Neural crest cell (in vitro differentiated cells): ENCODE data around the gene DHRS3. TPM values are rescaled to one million over a fixed set of nuclear protein-coding genes. Genes with fewer than 3 reads are reported as not detected.

Experiments
- DNase-seq: peaks from one replicate; pipeline ENCODE4 v3.0.0; 2021; ENCODE audit warnings: low read depth, mixed read lengths, low spot score
- H3K27ac Mint-ChIP-seq: one replicate; pipeline ENCODE4 v1.8.0; 2021; ENCODE audit warnings: mild to moderate bottlenecking, mixed read lengths; ENCODE audit not compliant: unreplicated experiment
- H3K27me3 Mint-ChIP-seq: 2 replicates; pipeline ENCODE4 v1.8.0; 2021; ENCODE audit warnings: low read depth, mild to moderate bottlenecking, mixed read lengths
- H3K36me3 Mint-ChIP-seq: 2 replicates; pipeline ENCODE4 v1.8.0; 2021; ENCODE audit warnings: low read depth, mild to moderate bottlenecking, mixed read lengths
- H3K4me1 Mint-ChIP-seq: 2 replicates; pipeline ENCODE4 v1.8.0; 2021; ENCODE audit warnings: mixed read lengths
- H3K4me3 Mint-ChIP-seq: one replicate; pipeline ENCODE4 v1.8.0; 2021; ENCODE audit warnings: mild to moderate bottlenecking, mixed read lengths
- H3K9me3 Mint-ChIP-seq: 2 replicates; pipeline ENCODE4 v1.8.0; 2021; ENCODE audit warnings: mixed read lengths
- CTCF ChIP-seq: fragments of 200-600 bp; sonication (generic); conservative IDR thresholded peaks from 2 replicates; pipeline ENCODE4 v1.5.0; 2021; ENCODE audit warnings: antibody characterized with exemption, mild to moderate bottlenecking
- total RNA-seq: library from RNA; stranded (reverse); gene quantifications from 2 replicates; pipeline ENCODE4 v1.2.1, GENCODE V29; 2021

The DHRS3 gene
- total RNA-seq, 1 donor from 2014 or later: 0.91 TPM

- Mint-ChIP-seq H3K4me1 (peaks cover 19% of the 10 kb centered on the region), H3K36me3 (no peaks in the 10 kb centered on the region), H3K27ac (no peak overlapping the region), H3K9me3 (no peaks in the 10 kb centered on the region), H3K4me3 (no peak overlapping the region), H3K27me3 (no peaks in the 10 kb centered on the region)
- DNase-seq: no peak
- no peak for TF ChIP-seq CTCF
Measured at GRCh38 chr1:12629985-12630760, 12.2 kb upstream of the DHRS3 start.

- no peak overlapping the region for H3K4me3 Mint-ChIP-seq
- no peak for DNase-seq
- TF ChIP-seq CTCF: no peak
- no peak overlapping the region for H3K27ac Mint-ChIP-seq
- H3K9me3 Mint-ChIP-seq: no peaks in the 10 kb centered on the region
- H3K36me3 Mint-ChIP-seq: no peaks in the 10 kb centered on the region
- H3K4me1 Mint-ChIP-seq: peaks cover 19% of the 10 kb centered on the region
- H3K27me3 Mint-ChIP-seq: no peaks in the 10 kb centered on the region
Measured at GRCh38 chr1:12629511-12629956, 11.5 kb upstream of the DHRS3 start.

- TF ChIP-seq CTCF: no peak
- H3K4me3 Mint-ChIP-seq: no peak overlapping the region
- H3K36me3 Mint-ChIP-seq: no peaks in the 10 kb centered on the region
- no peaks in the 10 kb centered on the region for H3K27me3 Mint-ChIP-seq
- H3K27ac Mint-ChIP-seq: no peak overlapping the region
- no peak for DNase-seq
- peaks cover 19% of the 10 kb centered on the region for H3K4me1 Mint-ChIP-seq
- no peaks in the 10 kb centered on the region for H3K9me3 Mint-ChIP-seq
Measured at GRCh38 chr1:12627296-12627695, 9.3 kb upstream of the DHRS3 start.

GRCh38 chr1:12626888-12627287, 8.9 kb upstream of the DHRS3 start:
- H3K4me1 Mint-ChIP-seq: peaks cover 19% of the 10 kb centered on the region
- H3K27ac Mint-ChIP-seq: no peak overlapping the region
- H3K27me3 Mint-ChIP-seq: no peaks in the 10 kb centered on the region
- H3K4me3 Mint-ChIP-seq: no peak overlapping the region
- no peak for DNase-seq
- H3K36me3 Mint-ChIP-seq: no peaks in the 10 kb centered on the region
- TF ChIP-seq CTCF: no peak
- no peaks in the 10 kb centered on the region for H3K9me3 Mint-ChIP-seq

GRCh38 chr1:12625276-12625675, 7.3 kb upstream of the DHRS3 start:
- no peak for DNase-seq
- Mint-ChIP-seq H3K9me3 (no peaks in the 10 kb centered on the region), H3K4me3 (no peak overlapping the region), H3K36me3 (no peaks in the 10 kb centered on the region), H3K27ac (no peak overlapping the region), H3K4me1 (peaks cover 19% of the 10 kb centered on the region), H3K27me3 (no peaks in the 10 kb centered on the region)
- no peak for TF ChIP-seq CTCF
